Activated T-helper 1 cell treated with anti-CD3 and anti-CD28 coated beads, Interleukin-12 subunit alpha, Interleukin-12 subunit beta, Interleukin-2, Interleukin-4 antibody, amounts not matched to agents 30 ng/mL and 10 ng/mL and 1 ng/mL, durations not matched to agents 14 hours and 24 hours and 36 hours (primary cell): Measurements from ENCODE around the gene EGLN3. TPM values are rescaled to one million over a fixed set of nuclear protein-coding genes. Genes with fewer than 3 reads are reported as not detected.

ENCODE experiments used
- DNase-seq: peaks from one replicate; pipeline ENCODE4 v3.0.0; 2021; ENCODE audit warnings: low spot score
- H3K27ac Mint-ChIP-seq: one replicate; pipeline ENCODE4 v1.8.0; 2021; ENCODE audit warnings: mild to moderate bottlenecking, mixed read lengths
- H3K27me3 Mint-ChIP-seq: one replicate; pipeline ENCODE4 v1.8.0; 2022; ENCODE audit warnings: mild to moderate bottlenecking, moderate library complexity, mixed read lengths; ENCODE audit not compliant: insufficient read depth
- H3K36me3 Mint-ChIP-seq: one replicate; pipeline ENCODE4 v1.8.0; 2021; ENCODE audit warnings: low read depth, mixed read lengths
- H3K4me1 Mint-ChIP-seq: one replicate; pipeline ENCODE4 v1.8.0; 2021; ENCODE audit warnings: low read depth, mixed read lengths
- H3K4me3 Mint-ChIP-seq: one replicate; pipeline ENCODE4 v1.8.0; 2021; ENCODE audit warnings: mild to moderate bottlenecking, moderate library complexity, mixed read lengths
- H3K9me3 Mint-ChIP-seq: one replicate; pipeline ENCODE4 v1.8.0; 2021; ENCODE audit warnings: mixed read lengths
- intact Hi-C: fragments of 100-400 bp; cut with micrococcal nuclease; formaldehyde crosslinking; loops from one replicate; pipeline ENCODE4 v1.15.1; 2024
- total RNA-seq: library from RNA; stranded (reverse); gene quantifications from 2 replicates; pipeline ENCODE4 v1.2.3, GENCODE V29; 2022

Gene EGLN3
- total RNA-seq, 1 donor from 2014 or later = 8.7 TPM

DNA sequence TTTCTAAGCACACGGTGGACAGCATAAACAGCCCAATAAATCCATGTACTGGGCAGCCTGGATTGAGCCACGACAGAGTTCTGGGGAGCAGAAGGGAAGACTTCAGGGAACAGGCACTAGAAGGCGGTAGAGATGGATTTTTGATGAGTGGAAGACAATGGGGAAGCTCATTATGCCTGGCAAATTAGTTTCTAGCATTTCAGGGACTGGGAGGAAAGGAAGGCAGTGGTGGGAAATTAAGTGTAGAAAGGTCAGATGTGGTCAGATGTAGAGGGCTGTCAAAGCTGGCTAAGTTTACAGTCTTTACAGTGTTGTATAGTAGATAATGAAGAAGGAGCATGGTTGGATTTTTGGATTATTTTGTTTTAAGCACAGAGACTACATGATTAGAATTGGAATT lies 9.2 kb downstream of the EGLN3 start:
- H3K27me3 Mint-ChIP-seq = peaks cover 7% of the 10 kb centered on the region
- intact Hi-C loops = no loop called here

DNA sequence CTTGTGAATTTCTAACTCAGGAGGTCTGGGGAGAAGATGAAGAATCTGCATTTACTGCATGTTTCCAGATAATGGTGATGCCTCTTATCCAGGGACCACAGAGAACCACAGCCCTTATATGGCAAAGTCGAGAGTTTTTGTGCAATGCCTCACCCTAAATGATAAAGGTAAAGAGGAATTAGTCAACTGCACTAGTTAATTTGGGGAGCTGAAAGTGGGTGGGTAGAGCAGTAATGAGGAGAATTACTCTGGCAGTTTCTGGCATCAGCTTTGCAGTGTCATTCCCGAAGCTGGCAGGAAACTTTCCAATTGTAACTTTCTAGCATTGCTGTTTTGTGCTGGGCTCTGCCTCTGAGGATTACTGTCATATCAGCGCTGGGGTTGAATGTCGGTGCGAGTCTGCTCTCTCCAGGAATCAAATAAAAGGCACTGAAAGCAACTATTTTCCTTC lies 10.3 kb downstream of the EGLN3 start:
- Mint-ChIP-seq H3K27ac (no peak overlapping the region), H3K4me3 (no peak overlapping the region), H3K27me3 (peaks cover 7% of the 10 kb centered on the region), H3K36me3 (peaks cover 40% of the 10 kb centered on the region), H3K9me3 (no peaks in the 10 kb centered on the region), H3K4me1 (peaks cover 65% of the 10 kb centered on the region)
- no peak for DNase-seq
- intact Hi-C loops = no loop called here

More for the DNA sequence above, 9.2 kb downstream of the EGLN3 start:
- H3K27ac Mint-ChIP-seq = no peak overlapping the region
- peaks cover 39% of the 10 kb centered on the region for H3K36me3 Mint-ChIP-seq
- no peak overlapping the region for H3K4me3 Mint-ChIP-seq
- H3K4me1 Mint-ChIP-seq = peaks cover 68% of the 10 kb centered on the region
- H3K9me3 Mint-ChIP-seq = no peaks in the 10 kb centered on the region
- no peak for DNase-seq

DNA sequence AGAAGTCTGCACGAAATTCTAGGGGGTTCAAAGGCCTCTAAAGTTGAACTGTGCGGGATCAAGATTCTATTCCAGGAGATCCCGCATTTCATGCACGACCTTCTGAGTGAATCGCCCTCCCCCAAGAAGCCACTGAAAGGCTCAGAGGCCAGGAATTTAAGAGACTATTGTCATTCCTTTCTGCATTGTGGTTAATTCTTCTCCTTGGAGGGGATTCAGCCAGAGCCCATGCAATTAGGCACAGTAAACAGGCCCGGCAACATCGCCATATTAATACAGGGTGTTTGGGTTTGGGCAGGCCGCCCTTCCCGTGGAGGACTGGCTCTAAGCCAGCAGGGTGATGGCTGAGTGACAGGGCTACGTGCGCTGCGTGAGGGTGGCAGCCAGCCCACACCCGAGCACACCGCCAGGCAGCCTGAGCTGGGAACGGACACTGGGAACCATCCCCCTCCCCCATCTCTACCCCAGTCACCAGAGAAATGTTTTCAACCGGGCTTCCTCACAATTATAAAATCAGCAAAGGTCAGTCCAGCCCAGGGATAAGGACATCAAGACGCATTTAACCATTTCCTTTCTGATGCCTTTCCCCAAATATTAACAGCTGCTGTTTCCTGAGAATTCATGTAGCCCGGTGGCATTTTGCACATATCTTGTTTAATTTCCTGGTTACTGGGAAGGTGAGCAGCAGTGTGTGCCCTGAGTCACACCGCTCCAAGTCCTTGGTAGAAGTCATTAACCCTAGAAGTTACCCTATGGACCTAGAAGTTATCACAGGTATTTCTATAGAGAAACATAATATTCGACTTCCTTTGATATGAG lies 12.5 kb downstream of the EGLN3 start:
- Mint-ChIP-seq H3K27ac (no peak overlapping the region), H3K4me1 (peaks cover 61% of the 10 kb centered on the region), H3K27me3 (peaks cover 5% of the 10 kb centered on the region), H3K9me3 (no peaks in the 10 kb centered on the region), H3K36me3 (peaks cover 29% of the 10 kb centered on the region), H3K4me3 (no peak overlapping the region)
- intact Hi-C loops = no loop called here
- DNase-seq = no peak

DNA sequence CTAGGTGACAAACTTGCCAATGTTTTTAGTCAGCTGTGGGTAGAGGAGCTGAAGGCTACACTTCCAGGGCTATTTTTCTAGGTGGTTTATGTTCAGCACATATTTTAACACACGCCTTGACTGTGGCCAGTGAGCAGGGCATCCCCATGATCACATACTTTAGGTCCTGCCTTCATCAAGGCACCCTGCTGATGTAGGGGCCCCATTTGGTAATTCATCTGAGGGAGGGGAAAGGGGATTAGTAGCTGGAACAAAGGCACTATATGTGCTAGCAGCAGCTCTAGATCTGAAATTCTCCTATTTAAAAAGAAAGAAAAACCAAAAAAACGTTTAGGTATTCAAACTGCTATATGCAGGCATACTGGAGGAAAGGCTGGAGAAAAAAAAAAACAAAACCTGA lies 14.5 kb downstream of the EGLN3 start:
- DNase-seq = no peak
- Mint-ChIP-seq H3K27ac (no peak overlapping the region), H3K9me3 (no peaks in the 10 kb centered on the region), H3K36me3 (peaks cover 27% of the 10 kb centered on the region), H3K4me3 (no peak overlapping the region), H3K4me1 (peaks cover 61% of the 10 kb centered on the region), H3K27me3 (peaks cover 6% of the 10 kb centered on the region)
- intact Hi-C loops = no loop called here

DNA sequence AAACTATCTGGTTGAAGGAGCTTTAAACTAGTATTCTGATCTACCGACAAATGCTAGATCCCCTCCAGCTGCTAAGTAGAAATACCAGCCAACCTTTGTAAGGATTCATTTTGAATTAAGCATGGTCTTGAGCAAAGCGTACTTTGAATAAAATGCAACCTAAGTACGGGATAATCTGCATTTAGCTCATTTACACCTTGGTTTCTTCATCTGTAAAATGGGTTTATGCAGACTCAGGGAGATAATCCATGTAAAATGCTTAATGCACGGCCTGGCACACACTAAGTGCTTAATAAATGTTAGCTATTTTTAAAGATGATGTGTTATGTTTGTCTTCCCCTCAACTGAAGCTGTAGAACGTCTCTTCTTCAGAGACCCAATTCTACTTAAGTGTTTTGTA lies 15.9 kb downstream of the EGLN3 start:
- Mint-ChIP-seq H3K4me1 (peaks cover 54% of the 10 kb centered on the region), H3K36me3 (peaks cover 25% of the 10 kb centered on the region), H3K9me3 (no peaks in the 10 kb centered on the region), H3K27ac (no peak overlapping the region), H3K4me3 (no peak overlapping the region), H3K27me3 (peaks cover 6% of the 10 kb centered on the region)
- intact Hi-C loops = no loop called here
- no peak for DNase-seq

DNA sequence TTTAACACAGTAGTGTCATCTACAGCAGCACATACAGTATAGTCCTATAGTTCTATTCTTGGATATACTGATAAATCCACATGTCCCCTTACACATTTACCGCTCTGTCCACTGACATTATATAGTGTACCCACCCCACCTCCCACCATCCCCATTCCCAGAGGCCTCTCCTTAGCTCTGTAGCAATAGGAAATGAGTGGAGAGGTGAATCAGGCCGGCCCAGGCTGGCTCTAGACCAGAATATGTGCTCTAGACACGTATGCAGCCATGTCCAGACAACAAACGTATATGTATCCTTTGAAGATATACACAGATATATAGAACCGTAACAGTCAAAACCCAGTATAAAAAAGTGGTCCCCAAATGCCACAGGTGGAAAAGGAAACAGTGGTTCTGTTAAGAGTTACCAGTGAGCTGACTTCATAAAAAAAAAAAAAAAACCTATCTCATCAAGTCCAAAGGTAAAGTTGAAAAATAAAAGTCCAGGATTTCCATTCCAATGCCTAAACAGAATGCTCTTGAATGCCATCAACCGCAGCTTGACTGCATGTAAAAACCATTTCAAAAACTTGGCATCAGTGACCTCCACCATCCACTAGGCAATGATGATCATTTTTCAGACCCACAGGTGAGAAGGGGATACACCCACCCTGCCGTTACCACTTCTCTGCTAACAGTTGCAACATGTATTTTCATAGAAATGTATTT lies 16.7 kb downstream of the EGLN3 start:
- intact Hi-C loops = no loop called here

DNA sequence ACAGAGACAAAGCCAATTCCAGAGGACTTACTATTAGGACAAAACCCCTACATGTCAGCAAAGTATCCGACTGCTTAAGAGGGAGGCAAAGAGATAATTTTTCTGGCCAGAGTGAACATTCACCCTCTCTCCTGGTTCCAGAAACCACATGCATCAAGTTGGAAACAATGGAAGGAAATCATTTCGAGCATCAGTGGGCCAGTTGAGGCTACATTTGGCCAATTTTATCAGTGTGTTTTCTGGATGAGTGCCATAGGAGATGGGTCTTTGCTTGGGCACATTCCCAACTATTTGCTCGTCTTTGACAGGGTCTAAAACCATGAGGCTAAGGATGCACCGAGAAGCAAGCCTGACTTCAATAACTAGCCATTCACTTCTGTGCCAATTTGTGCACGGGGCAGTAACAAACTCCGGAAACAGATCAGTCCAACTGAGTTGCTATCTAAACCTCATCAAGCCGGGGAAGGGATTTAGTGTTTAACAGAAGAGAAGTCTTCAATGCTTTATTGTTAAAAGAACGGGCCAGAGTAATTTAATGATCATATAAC lies 17.4 kb downstream of the EGLN3 start:
- no peak overlapping the region for H3K4me3 Mint-ChIP-seq
- peaks cover 48% of the 10 kb centered on the region for H3K4me1 Mint-ChIP-seq
- no peak for DNase-seq
- peaks cover 6% of the 10 kb centered on the region for H3K27me3 Mint-ChIP-seq
- peaks cover 34% of the 10 kb centered on the region for H3K36me3 Mint-ChIP-seq
- H3K27ac Mint-ChIP-seq = no peak overlapping the region
- H3K9me3 Mint-ChIP-seq = no peaks in the 10 kb centered on the region
- intact Hi-C loops = no loop called here

More for the DNA sequence above, 16.7 kb downstream of the EGLN3 start:
- Mint-ChIP-seq H3K9me3 (no peaks in the 10 kb centered on the region), H3K4me1 (peaks cover 52% of the 10 kb centered on the region), H3K36me3 (peaks cover 28% of the 10 kb centered on the region), H3K27me3 (peaks cover 6% of the 10 kb centered on the region), H3K27ac (no peak overlapping the region), H3K4me3 (no peak overlapping the region)
- DNase-seq = no peak

DNA sequence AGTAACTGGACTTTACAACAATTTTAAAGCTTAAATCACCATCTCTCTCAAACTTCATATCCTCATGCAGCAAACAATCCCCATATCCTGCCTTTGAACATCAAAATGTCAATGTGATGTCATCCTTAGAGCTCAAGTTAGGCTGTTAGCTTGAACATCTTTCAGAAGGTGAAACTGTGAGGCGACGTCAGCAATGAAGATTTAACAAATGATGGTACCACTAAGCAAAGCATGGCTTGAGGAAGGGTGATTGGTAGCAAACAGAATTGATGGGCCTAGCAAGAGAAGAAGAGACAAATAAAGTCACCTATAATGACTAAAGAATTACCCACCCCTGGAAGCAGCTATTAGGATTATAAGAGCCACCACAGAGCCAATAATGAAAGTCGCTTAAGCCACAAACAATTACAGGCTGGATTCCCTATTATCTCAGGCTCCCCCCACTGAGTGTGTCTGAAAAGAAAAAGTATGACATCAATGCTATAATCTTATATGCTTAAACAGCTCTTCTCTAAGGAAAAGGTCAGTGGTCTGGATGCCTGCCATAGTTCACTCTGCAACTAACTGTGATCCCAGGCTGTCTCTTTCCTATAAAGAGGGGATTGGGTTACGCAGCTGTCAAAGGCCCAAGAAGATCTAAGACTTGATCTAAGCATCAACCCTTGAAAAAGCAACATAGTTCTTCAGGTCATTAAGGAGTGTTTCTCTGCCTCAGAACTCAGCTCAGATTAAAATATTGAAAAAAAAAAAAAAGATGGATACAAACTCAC lies 18.1 kb downstream of the EGLN3 start:
- no peak overlapping the region for H3K4me3 Mint-ChIP-seq
- DNase-seq = no peak
- peaks cover 4% of the 10 kb centered on the region for H3K27me3 Mint-ChIP-seq
- H3K9me3 Mint-ChIP-seq = no peaks in the 10 kb centered on the region
- H3K4me1 Mint-ChIP-seq = peaks cover 42% of the 10 kb centered on the region
- intact Hi-C loops = no loop called here
- H3K36me3 Mint-ChIP-seq = peaks cover 40% of the 10 kb centered on the region
- no peak overlapping the region for H3K27ac Mint-ChIP-seq

DNA sequence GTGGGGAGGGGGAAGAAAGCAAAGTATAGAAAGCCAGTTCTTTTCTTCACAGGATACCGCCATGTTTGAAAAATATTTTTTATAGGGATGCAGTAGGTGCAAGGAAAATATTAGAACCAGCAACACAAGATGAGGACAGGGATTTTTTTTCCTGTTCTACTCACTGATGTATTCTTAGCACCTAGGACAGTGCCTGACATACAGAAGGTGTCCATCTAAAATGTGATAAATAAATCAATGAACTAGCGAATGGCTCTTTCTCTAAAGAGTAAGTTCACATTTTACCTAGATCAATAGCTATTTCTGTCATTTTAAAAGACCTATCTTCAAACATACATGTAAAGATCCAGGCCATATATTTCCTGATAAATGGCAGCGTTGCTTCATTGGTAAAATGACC lies 18.8 kb downstream of the EGLN3 start:
- intact Hi-C loops = no loop called here
- Mint-ChIP-seq H3K27me3 (peaks cover 3% of the 10 kb centered on the region), H3K9me3 (no peaks in the 10 kb centered on the region), H3K4me1 (peaks cover 39% of the 10 kb centered on the region), H3K27ac (no peak overlapping the region), H3K36me3 (peaks cover 44% of the 10 kb centered on the region), H3K4me3 (no peak overlapping the region)
- no peak for DNase-seq

DNA sequence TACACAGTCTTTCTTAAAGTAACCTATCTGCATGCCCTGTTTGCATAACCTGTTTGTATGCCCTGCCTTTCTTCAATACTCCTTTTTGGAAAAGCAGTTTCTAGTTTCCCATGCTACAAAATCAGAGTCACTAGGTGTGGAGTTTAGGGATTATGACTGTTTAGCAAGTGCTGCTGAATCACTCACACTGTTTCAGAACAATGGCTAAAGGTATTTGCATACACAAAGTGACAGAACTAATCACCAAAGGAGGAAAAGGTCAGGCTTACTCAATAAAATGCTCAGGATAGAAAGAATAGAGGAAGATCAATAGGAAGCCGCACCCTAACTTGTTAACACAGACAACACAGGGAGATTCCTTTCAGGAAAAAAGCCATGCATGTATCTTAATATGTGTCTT lies 19.4 kb downstream of the EGLN3 start:
- Mint-ChIP-seq H3K27me3 (peaks cover 3% of the 10 kb centered on the region), H3K4me1 (peaks cover 39% of the 10 kb centered on the region), H3K9me3 (no peaks in the 10 kb centered on the region), H3K4me3 (no peak overlapping the region), H3K27ac (no peak overlapping the region), H3K36me3 (peaks cover 44% of the 10 kb centered on the region)
- DNase-seq = no peak
- intact Hi-C loops = no loop called here

DNA sequence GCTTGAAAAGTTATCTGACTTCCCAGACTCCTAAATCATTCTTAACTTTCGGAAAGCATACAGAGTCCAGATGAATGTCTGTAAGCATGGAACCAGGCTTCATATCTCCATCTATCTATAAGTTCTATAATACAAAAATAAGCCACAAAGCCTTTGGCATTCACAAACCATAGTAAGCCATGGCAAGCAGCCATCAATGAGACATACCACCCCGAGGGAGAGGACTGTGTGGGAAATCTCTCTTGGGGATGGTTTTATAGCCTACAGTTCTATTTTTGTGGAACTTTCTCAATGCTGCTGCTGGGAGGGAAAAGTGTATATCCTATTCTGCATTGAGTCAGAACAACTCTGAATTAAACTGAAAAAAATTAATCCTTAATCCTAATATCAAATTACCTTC lies 20.4 kb downstream of the EGLN3 start:
- intact Hi-C loops = no loop called here
- Mint-ChIP-seq H3K36me3 (peaks cover 48% of the 10 kb centered on the region), H3K4me1 (peaks cover 34% of the 10 kb centered on the region), H3K27me3 (peaks cover 3% of the 10 kb centered on the region), H3K27ac (no peak overlapping the region), H3K9me3 (no peaks in the 10 kb centered on the region), H3K4me3 (no peak overlapping the region)
- no peak for DNase-seq

DNA sequence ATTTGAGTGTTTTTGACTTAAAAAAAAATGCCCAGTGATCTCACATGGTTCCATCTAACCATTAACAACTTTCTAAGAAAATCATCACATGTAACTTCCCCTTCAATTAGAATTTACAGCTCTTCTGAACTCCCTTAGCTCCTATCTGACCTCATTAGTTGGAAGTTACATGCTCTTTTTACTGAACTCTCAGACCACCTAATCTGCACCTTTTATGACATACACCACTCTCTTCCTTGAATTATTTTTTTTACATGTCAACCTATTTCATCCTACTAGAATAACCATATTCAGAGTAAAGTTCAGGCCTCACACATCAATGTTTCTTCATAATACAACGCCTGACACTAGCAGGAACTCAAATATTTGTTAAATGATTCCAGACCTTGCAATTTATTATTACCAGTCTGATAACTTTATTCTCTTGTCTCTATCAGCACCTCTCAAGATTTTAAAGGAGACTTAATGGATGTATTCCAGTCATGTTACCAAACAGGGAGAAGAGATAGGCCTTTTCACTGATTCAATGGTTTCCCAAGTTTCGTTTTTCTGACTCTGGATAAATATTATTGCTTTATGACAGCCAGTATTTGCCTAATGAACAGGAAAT lies 21.0 kb downstream of the EGLN3 start:
- H3K9me3 Mint-ChIP-seq = no peaks in the 10 kb centered on the region
- H3K4me3 Mint-ChIP-seq = no peak overlapping the region
- peaks cover 3% of the 10 kb centered on the region for H3K27me3 Mint-ChIP-seq
- no peak for DNase-seq
- intact Hi-C loops = no loop called here
- peaks cover 29% of the 10 kb centered on the region for H3K4me1 Mint-ChIP-seq
- H3K27ac Mint-ChIP-seq = no peak overlapping the region
- peaks cover 49% of the 10 kb centered on the region for H3K36me3 Mint-ChIP-seq
